Stomach (tissue), 4 donors: ENCODE results near the gene BPI.

Experiments
- CTCF ChIP-seq, 7 experiments: fragments of 450-650 bp in 4 of 7; fragments of 200-600 bp in 3 of 7; sonication (generic) in 3 of 7; IDR thresholded peaks; one replicate each; pipeline ENCODE4 v1.5.1; 2016 to 2019; ENCODE audit warnings: antibody characterized with exemption in 7 of 7, control low read depth in 2 of 7, mild to moderate bottlenecking in 1 of 7
- EP300 ChIP-seq: sonication (generic); formaldehyde crosslinking; IDR thresholded peaks from one replicate; pipeline ENCODE4 v1.6.1; 2017; ENCODE audit warnings: antibody characterized with exemption
- POLR2A ChIP-seq, 4 donors: fragments of 450-650 bp; IDR thresholded peaks; one replicate each; pipeline ENCODE4 v1.6.1; 2016; ENCODE audit warnings: antibody characterized with exemption in 4 of 4, control low read depth in 2 of 4, mild to moderate bottlenecking in 1 of 4, moderate library complexity in 1 of 4
- POLR2AphosphoS5 ChIP-seq, 3 donors: sonication (generic); formaldehyde crosslinking; IDR thresholded peaks; one replicate each; pipeline ENCODE4 v1.6.1; 2016; ENCODE audit warnings: antibody characterized with exemption in 3 of 3

GRCh38 chr20:38345643-38346042, 41.7 kb downstream of the BPI start:
- no peak for TF ChIP-seq POLR2A (IDR thresholded peaks at IDR 0.05)
- no peak for TF ChIP-seq CTCF (IDR thresholded peaks at IDR 0.05)
- TF ChIP-seq POLR2AphosphoS5 (IDR thresholded peaks at IDR 0.05), result no peak
- TF ChIP-seq EP300, result no peak
